ENCODE results near the gene ERVV-1.

DNA sequence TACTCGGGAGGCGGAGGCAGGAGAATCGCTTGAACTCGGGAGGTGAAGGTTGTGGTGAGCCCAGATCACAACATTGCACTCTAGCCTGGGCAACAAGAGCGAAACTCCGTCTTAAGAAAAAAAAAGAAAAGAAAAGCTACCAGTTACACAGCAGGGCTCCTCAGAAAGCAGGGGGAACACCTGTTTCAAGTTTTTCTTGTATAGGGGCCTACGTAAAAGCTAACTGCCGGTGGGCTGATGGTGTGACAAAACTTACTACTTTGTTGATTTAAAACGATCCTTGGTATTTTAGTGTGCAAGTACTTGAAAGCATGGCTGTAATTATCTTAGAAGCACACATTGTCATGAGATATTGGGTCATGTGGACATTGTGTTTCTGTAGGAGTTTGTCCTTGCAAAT is 15.7 kb upstream of the ERVV-1 start:
- TF ChIP-seq POLR2AphosphoS5 (IDR thresholded peaks at IDR 0.05) (no peak), POLR2A (IDR thresholded peaks at IDR 0.05) (no peak)
- TF ChIP-seq, protein P1, sequence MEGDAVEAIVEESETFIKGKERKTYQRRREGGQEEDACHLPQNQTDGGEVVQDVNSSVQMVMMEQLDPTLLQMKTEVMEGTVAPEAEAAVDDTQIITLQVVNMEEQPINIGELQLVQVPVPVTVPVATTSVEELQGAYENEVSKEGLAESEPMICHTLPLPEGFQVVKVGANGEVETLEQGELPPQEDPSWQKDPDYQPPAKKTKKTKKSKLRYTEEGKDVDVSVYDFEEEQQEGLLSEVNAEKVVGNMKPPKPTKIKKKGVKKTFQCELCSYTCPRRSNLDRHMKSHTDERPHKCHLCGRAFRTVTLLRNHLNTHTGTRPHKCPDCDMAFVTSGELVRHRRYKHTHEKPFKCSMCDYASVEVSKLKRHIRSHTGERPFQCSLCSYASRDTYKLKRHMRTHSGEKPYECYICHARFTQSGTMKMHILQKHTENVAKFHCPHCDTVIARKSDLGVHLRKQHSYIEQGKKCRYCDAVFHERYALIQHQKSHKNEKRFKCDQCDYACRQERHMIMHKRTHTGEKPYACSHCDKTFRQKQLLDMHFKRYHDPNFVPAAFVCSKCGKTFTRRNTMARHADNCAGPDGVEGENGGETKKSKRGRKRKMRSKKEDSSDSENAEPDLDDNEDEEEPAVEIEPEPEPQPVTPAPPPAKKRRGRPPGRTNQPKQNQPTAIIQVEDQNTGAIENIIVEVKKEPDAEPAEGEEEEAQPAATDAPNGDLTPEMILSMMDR (IDR thresholded peaks at IDR 0.05), result no peak

Data from stomach (tissue), 4 donors.